Heart left ventricle (tissue), 16 donors: ENCODE data around the gene B9D2. TPM values are rescaled to one million over a fixed set of nuclear protein-coding genes. Genes with fewer than 3 reads are reported as not detected.
"Not testable (repeated sequence)": the region's sequence is repeated elsewhere in the genome, so short reads cannot be mapped to it uniquely, and the experiment has no call there.

ENCODE experiments used
- ATAC-seq, 4 donors: fragments of 200-7000 bp; cut with Tn5 transposase; one replicate each; pipeline ENCODE4 v1.9.1; 2020 to 2022; ENCODE audit warnings: moderate library complexity in 4 of 4, mild to moderate bottlenecking in 3 of 4, moderate number of reproducible peaks in 1 of 4
- DNase-seq, 5 donors: peaks; one replicate each; pipeline ENCODE4 v3.0.0-alpha.2; 2020
- H3K27ac ChIP-seq, 12 donors: fragments of 200-600 bp; sonication (generic) in 4 of 12; one replicate each; pipeline versions ENCODE4 v1.5.0 to v1.8.0; 2016 to 2022; ENCODE audit warnings: mild to moderate bottlenecking in 2 of 12
- H3K27me3 ChIP-seq, 9 donors: fragments of 200-600 bp; sonication (generic) in 2 of 9; one replicate each; pipeline versions ENCODE4 v1.5.1 to v1.8.0; 2016 to 2022; ENCODE audit warnings: mild to moderate bottlenecking in 3 of 9
- H3K36me3 ChIP-seq, 9 donors: fragments of 200-600 bp; sonication (generic) in 2 of 9; one replicate each; pipeline versions ENCODE4 v1.5.0 to v1.8.0; 2018 to 2022; ENCODE audit warnings: mild to moderate bottlenecking in 2 of 9
- H3K4me1 ChIP-seq, 12 donors: fragments of 200-600 bp; sonication (generic) in 4 of 12; one replicate each; pipeline versions ENCODE4 v1.5.0 to v1.8.0; 2016 to 2022; ENCODE audit warnings: mild to moderate bottlenecking in 3 of 12
- H3K4me3 ChIP-seq, 12 donors: fragments of 200-600 bp; sonication (generic) in 4 of 12; one replicate each; pipeline versions ENCODE4 v1.5.0 to v1.8.0; 2017 to 2022; ENCODE audit warnings: mild to moderate bottlenecking in 9 of 12, moderate library complexity in 4 of 12
- H3K9me3 ChIP-seq, 12 donors: fragments of 200-600 bp; sonication (generic) in 4 of 12; one replicate each; pipeline versions ENCODE4 v1.5.0 to v1.8.0; 2016 to 2022; ENCODE audit warnings: mild to moderate bottlenecking in 1 of 12
- POLR2A ChIP-seq, 2 donors: fragments of 450-650 bp; IDR thresholded peaks; one replicate each; pipeline ENCODE4 v1.6.1; 2017; ENCODE audit warnings: antibody characterized with exemption in 2 of 2, mild to moderate bottlenecking in 2 of 2, moderate library complexity in 2 of 2
- WGBS, 4 donors: extraction: QIAGEN DNeasy Blood & Tissue Kit in 2 of 4; methylation state at CpG; one replicate each; pipeline versions ENCODE4 v1.1.5 to v1.1.7; 2013 to 2018; 5-methylcytosine and 5-hydroxymethylcytosine counted together
- intact Hi-C, 10 donors: fragments of 100-400 bp; cut with DNase I; formaldehyde crosslinking; loops; one replicate each; pipeline versions ENCODE4 v1.11.1 to v1.14.2; 2022
- polyA plus RNA-seq, 2 donors: library from polyadenylated mRNA; stranded (reverse); fragments of 200-250 nt; gene quantifications; one replicate each; pipeline ENCODE4 v1.2.3, GENCODE V29; 2013
- total RNA-seq, 9 donors: library from RNA; depleted of rRNA in 2 of 9; stranded (reverse); fragments of >200 nt in 2 of 9; fragmentation: NEBNext Ultra II Directional in 3 of 9; extraction: Animal tissue kit (Norgen Biotek cat#: 25700) in 3 of 9; gene quantifications; one replicate each; pipeline versions ENCODE4 v1.1.0 to v1.2.4, GENCODE V29; 2016 to 2023
- TF ChIP-seq, protein P1 (sequence below), 12 donors: fragments of 200-600 bp; sonication (generic) in 4 of 12; IDR thresholded peaks; one replicate each; pipeline versions ENCODE4 v1.5.0 to v1.8.0; 2018 to 2022; ENCODE audit warnings: antibody characterized with exemption in 12 of 12, mild to moderate bottlenecking in 5 of 12
- donor health status: ischemic (EF 13 %, LVEDD 7.1; RV severe dilation, severe dysfunction).
- donor health status: healthy with polysubstance abuse.
- donor health status: DM: no; HTN: yes; CAD: no.
- donor health status: DM: no; HTN: no; CAD: no.
- donor health status: ischemic (EF 25% LVEDD 6.9; RV normal size, moderate dysfunction).
- donor health status: ischemic (EF 25% LVEDD 5.7; RV mildly dilated, moderate dysfunction).
- donor health status: healthy.
- donor health status: DM: yes; HTN: yes; CAD: no.
- donor health status: ischemic (EF 35%, LVEDD 5.7; RV mildly dilated, moderate dysfunction).
- donor health status: nonischemic (EF 11% LVEDD 7.7; RV severe dilation, severe dysfunction).
- donor health status: DM: yes; HTN: yes; CAD: no.
- donor health status: PGD.
- donor health status: ischemic (EF 29% LVEDD 5.4; RV normal size, mild dysfunction).
- donor health status: nonischemic (EF 23%, LVEDD 6.1; RV moderate dilation, normal function).

Gene B9D2
- total and polyA plus RNA-seq, 11 donors, result 1.9 to 14.6 (median 3.3) TPM

DNA sequence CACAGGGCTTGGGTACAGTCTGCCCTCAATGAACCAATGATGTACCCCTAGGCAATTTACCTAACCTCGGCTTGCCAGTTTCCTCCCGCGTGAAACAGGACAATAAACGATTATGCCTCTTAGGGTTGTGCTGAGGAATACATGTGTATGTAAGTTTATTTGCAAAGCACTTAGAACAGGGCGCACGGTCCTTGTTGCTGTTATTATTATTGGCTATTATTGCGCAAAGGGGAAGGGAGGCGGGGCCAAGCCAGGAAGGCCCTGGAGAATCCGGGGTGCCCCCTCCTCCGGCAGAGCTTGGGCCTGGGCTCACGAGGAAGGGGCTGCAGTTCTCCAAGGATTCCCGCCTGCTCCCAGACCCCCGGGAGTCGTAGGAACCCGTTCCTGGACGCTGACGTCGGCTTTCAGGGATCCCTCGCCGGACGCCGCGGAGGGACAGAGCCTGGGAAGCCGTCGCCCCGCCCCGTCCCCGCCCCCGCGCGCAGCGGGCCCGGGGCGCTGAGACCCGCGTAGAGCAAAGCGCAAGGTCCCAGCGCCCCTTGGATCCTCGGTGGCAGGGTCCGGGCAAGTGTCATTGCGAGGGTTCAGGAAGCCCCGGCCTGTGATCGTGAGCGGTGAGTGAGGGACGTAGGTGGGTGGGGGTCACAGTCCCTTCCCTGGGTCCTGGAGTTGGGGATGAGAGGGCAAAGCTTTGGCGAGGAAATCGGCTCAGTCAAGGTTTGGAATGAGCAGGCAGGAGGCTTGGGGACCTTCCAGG lies 12.5 kb upstream of the B9D2 start, which contains the start of gene TMEM91:
Gene TMEM91, plus strand, starts transcription at position 293 of the 757 bp plus-strand sequence. CDS start 1,777 bp downstream, outside the sequence.
- intact Hi-C loops, result no loop called here
- peak within 1 kb of the TSS; percentile 34 to 87 (median 68) for H3K4me3 ChIP-seq

DNA sequence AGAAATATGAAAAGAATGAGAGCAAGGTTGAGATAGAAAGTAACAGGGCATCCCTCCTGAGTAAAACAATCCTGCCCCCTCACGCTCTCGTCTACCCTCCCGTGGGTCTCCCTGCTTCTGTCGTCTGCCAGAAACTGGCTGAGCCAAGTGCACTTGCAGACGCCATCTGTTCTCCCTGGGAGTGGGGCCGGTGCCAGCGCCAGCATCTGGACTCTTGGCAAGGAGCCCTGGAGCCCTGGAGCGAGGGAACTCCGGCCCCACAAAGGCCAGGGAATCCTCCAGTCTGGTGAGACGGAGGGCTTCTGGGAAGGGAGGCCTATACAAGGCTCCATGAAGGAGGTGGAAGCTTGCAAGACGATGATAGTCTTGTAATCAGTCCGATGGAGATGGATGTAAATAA lies 10.0 kb upstream of the B9D2 start:
- H3K27me3 ChIP-seq, result no peaks in the 10 kb centered on the region
- H3K4me1 ChIP-seq, result peaks cover 0 to 40% (median 20%) of the 10 kb centered on the region in 12 donors
- intact Hi-C loops, result no loop called here
- no peak overlapping the region for H3K4me3 ChIP-seq
- TF ChIP-seq, protein P1, sequence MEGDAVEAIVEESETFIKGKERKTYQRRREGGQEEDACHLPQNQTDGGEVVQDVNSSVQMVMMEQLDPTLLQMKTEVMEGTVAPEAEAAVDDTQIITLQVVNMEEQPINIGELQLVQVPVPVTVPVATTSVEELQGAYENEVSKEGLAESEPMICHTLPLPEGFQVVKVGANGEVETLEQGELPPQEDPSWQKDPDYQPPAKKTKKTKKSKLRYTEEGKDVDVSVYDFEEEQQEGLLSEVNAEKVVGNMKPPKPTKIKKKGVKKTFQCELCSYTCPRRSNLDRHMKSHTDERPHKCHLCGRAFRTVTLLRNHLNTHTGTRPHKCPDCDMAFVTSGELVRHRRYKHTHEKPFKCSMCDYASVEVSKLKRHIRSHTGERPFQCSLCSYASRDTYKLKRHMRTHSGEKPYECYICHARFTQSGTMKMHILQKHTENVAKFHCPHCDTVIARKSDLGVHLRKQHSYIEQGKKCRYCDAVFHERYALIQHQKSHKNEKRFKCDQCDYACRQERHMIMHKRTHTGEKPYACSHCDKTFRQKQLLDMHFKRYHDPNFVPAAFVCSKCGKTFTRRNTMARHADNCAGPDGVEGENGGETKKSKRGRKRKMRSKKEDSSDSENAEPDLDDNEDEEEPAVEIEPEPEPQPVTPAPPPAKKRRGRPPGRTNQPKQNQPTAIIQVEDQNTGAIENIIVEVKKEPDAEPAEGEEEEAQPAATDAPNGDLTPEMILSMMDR (IDR thresholded peaks at IDR 0.05), result no peak
- no peak for TF ChIP-seq POLR2A (IDR thresholded peaks at IDR 0.05)
- ATAC-seq (peak; percentile 65 to 87 (median 86)), DNase-seq (peak; percentile 88 to 93 (median 92))
- H3K27ac ChIP-seq, result peak overlapping the region in 3 of 12 donors; percentile 11 to 57 (median 13)
- H3K36me3 ChIP-seq, result peaks cover 0 to 3% (median 0%) of the 10 kb centered on the region in 9 donors
- WGBS, 4 donors, result 13 to 16% (median 15%) methylated on average over 12 of the region's 12 CpGs
- no peaks in the 10 kb centered on the region for H3K9me3 ChIP-seq

More for the DNA sequence above, 12.5 kb upstream of the B9D2 start, which contains the start of gene TMEM91:
- no peaks in the 10 kb centered on the region for H3K36me3 ChIP-seq
- peak; percentile 32 to 68 (median 54) for DNase-seq
- peak; percentile 19 to 60 (median 50) for ATAC-seq
- peak within 1 kb of the TSS in 11 of 12 donors; percentile 37 to 87 (median 66) for H3K27ac ChIP-seq
- H3K27me3 ChIP-seq, result no peaks in the 10 kb centered on the region
- no peaks in the 10 kb centered on the region for H3K9me3 ChIP-seq
- WGBS, 4 donors, result 2 to 5% (median 4%) methylated on average over 16 to 47 of the region's 47 CpGs
- H3K4me1 ChIP-seq, result peaks cover 0 to 47% (median 20%) of the 10 kb centered on the region in 12 donors
- TF ChIP-seq POLR2A (IDR thresholded peaks at IDR 0.05), result peak in 1 of 2 donors; percentile 39
- TF ChIP-seq, protein P1 (IDR thresholded peaks at IDR 0.05), result no peak

DNA sequence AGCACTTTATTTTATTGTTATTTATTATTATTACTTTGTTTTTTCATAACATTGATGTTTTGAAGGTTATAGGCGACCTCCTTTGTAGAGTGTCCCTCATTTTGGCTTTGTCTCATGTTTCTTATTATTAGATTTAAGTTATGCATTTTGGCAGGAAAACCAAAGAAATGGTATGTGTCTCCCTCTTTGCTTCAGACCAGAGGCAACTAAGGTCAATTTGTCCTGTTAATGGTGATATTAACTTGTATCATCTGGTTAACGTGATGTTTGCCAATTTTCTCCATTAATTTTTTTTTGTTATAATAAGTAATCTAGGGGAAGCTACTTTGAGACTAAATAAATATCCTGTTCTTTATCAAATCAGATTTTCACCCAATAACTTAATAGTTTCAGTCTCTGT lies 8.6 kb upstream of the B9D2 start:
- Histone ChIP-seq H3K27me3 (no peaks in the 10 kb centered on the region), H3K27ac (no peak overlapping the region), H3K9me3 (no peaks in the 10 kb centered on the region), H3K36me3 (peaks cover 0 to 3% (median 0%) of the 10 kb centered on the region in 9 donors), H3K4me1 (peaks cover 0 to 46% (median 20%) of the 10 kb centered on the region in 12 donors), H3K4me3 (no peak overlapping the region)
- TF ChIP-seq POLR2A (IDR thresholded peaks at IDR 0.05), result no peak
- TF ChIP-seq, protein P1 (IDR thresholded peaks at IDR 0.05), result no peak
- no peak for ATAC-seq
- DNase-seq, result no peak
- intact Hi-C loops, result no loop called here
- WGBS, 4 donors, result 78 to 86% (median 82%) methylated on average over 2 of the region's 2 CpGs

DNA sequence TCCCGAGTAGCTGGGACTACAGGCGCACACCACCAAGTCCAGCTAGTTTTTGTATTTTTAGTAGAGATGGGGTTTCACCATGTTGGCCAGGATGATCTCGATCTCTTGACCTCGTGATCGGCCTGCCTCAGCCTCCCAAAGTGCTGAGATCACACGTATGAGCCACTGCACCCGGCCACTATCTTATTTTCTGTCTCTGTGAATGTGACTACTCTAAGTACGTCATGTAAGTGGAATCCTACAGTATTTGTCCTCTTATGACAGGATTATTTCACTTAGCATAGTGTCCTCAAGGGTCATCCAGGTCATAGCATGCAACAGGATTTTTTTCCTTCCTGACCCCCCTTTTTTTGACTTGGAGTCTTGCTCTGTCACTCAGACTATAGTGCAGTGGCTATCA lies 7.6 kb upstream of the B9D2 start:
- intact Hi-C loops, result no loop called here
- H3K4me1 ChIP-seq, result peaks cover 0 to 49% (median 19%) of the 10 kb centered on the region in 12 donors
- DNase-seq, result no peak
- WGBS, 4 donors, result 94 to 97% (median 95%) methylated on average over 8 of the region's 8 CpGs
- H3K27me3 ChIP-seq, result no peaks in the 10 kb centered on the region
- no peak for ATAC-seq
- no peak overlapping the region for H3K27ac ChIP-seq
- no peak overlapping the region for H3K4me3 ChIP-seq
- H3K9me3 ChIP-seq, result no peaks in the 10 kb centered on the region
- no peak for TF ChIP-seq POLR2A (IDR thresholded peaks at IDR 0.05)
- TF ChIP-seq, protein P1 (IDR thresholded peaks at IDR 0.05), result no peak
- H3K36me3 ChIP-seq, result peaks cover 0 to 3% (median 0%) of the 10 kb centered on the region in 9 donors

DNA sequence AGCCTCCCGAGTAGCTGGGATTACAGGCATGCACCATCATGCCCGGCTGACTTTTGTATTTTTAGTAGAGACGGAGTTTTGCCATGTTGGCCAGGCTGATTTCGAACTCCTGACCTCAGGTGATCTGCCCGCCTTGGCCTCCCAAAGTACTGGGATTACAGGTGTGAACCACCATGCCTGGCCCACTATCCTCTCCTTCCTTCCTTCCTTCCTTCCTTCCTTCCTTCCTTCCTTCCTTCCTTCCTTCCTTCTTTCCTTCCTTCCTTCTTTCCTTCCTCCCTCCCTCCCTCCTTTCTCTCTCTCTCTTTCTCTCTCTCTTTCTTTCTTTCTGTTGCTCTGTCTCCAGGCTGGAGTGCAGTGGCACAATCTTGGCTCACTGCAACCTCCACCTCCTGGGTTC lies 7.2 kb upstream of the B9D2 start:
- H3K4me1 ChIP-seq, result peaks cover 0 to 48% (median 19%) of the 10 kb centered on the region in 12 donors
- H3K4me3 ChIP-seq, H3K27ac ChIP-seq, intact Hi-C loops, H3K9me3 ChIP-seq, DNase-seq, H3K36me3 ChIP-seq, ATAC-seq, H3K27me3 ChIP-seq: not testable (repeated sequence)
- 95 to 97% (median 96%) methylated on average over 5 of the region's 5 CpGs for WGBS, 4 donors
